ENCODE measurements around the gene TAMALIN. TPM values are rescaled to one million over a fixed set of nuclear protein-coding genes. Genes with fewer than 3 reads are reported as not detected.

Gene TAMALIN
- total RNA-seq, 1 donor from 2014 or later, result 31.3 TPM

DNA sequence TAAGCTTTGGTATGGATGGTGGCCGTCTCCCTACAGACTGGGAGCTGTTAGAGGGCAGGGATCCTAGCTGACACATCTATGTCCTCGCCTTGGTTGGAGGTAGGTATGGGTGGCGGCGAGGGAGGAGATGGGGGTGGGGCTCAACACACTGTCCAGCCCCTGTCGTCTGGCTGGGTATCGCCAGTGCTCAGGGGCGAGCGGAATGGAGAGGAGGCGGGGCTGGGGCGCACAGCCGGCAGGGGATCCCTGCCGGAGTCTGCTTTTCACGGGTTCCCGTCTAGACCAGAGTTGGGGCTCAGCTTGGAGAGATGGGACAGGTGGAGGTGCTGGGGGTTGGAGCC lies 16.1 kb downstream of the TAMALIN start:
- H3K27me3 Mint-ChIP-seq (ENCODE audit: unreplicated experiment), result peaks cover 15% of the 10 kb centered on the region
- H3K36me3 Mint-ChIP-seq (ENCODE audit: unreplicated experiment), result no peaks in the 10 kb centered on the region
- H3K27ac Mint-ChIP-seq (ENCODE audit: unreplicated experiment), result no peak overlapping the region
- H3K4me1 Mint-ChIP-seq (ENCODE audit: low read depth, unreplicated experiment), result peaks cover 21% of the 10 kb centered on the region
- no peak for DNase-seq
- peak overlapping the region; percentile 25 for H3K4me3 Mint-ChIP-seq (ENCODE audit: unreplicated experiment)
- H3K9me3 Mint-ChIP-seq (ENCODE audit: unreplicated experiment), result peaks cover 15% of the 10 kb centered on the region
- TF ChIP-seq, protein P1, sequence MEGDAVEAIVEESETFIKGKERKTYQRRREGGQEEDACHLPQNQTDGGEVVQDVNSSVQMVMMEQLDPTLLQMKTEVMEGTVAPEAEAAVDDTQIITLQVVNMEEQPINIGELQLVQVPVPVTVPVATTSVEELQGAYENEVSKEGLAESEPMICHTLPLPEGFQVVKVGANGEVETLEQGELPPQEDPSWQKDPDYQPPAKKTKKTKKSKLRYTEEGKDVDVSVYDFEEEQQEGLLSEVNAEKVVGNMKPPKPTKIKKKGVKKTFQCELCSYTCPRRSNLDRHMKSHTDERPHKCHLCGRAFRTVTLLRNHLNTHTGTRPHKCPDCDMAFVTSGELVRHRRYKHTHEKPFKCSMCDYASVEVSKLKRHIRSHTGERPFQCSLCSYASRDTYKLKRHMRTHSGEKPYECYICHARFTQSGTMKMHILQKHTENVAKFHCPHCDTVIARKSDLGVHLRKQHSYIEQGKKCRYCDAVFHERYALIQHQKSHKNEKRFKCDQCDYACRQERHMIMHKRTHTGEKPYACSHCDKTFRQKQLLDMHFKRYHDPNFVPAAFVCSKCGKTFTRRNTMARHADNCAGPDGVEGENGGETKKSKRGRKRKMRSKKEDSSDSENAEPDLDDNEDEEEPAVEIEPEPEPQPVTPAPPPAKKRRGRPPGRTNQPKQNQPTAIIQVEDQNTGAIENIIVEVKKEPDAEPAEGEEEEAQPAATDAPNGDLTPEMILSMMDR (IDR thresholded peaks at IDR 0.05; ENCODE audit: partially characterized antibody, unreplicated experiment), result no peak

DNA sequence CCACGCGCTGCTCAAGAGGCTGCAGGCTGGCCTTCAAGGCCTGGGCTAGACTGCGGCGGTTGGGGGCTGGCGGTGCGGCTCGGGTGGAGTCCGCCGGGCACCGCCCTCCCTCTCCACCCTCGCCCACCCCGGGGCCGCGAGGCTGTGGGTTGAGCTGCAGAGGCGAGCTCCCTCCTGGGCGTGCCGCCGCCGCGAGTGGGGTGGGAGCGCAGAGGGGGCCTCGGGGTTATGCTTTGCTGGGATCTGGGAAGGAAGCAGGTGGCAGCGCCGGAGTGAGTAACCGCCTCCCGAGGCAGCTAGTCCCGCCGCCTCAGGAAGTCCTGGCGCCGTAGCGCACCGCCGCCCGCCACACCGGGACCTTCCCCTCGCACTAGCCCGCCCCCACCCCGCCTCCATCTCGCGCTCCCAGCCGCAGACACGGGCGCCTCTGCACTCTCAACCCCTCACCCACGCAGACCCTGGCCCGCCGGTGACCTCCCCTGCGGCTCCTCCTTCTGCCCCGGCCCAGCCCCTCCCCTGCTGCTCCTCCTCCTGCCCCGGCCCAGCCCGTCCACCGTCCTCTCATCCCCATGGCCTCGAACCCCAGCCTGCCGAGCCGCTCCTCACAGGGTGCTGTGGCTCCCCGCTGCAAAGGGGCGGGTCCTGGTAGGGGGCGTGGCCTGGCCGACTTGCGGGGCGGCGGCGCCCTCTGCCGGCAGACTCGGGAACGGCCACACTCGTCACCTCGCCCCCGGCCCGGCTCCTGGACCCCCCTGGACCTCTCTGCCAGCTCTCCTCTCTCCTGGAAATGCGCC lies 16.6 kb downstream of the TAMALIN start:
- H3K4me3 Mint-ChIP-seq (ENCODE audit: unreplicated experiment), result peak overlapping the region; percentile 75
- H3K27ac Mint-ChIP-seq (ENCODE audit: unreplicated experiment), result no peak overlapping the region
- DNase-seq, result peak; percentile 92
- TF ChIP-seq, protein P1 (IDR thresholded peaks at IDR 0.05; ENCODE audit: partially characterized antibody, unreplicated experiment), result peak; percentile 95
- peaks cover 15% of the 10 kb centered on the region for H3K9me3 Mint-ChIP-seq (ENCODE audit: unreplicated experiment)
- H3K4me1 Mint-ChIP-seq (ENCODE audit: low read depth, unreplicated experiment), result peaks cover 21% of the 10 kb centered on the region
- H3K27me3 Mint-ChIP-seq (ENCODE audit: unreplicated experiment), result peaks cover 15% of the 10 kb centered on the region
- no peaks in the 10 kb centered on the region for H3K36me3 Mint-ChIP-seq (ENCODE audit: unreplicated experiment)

DNA sequence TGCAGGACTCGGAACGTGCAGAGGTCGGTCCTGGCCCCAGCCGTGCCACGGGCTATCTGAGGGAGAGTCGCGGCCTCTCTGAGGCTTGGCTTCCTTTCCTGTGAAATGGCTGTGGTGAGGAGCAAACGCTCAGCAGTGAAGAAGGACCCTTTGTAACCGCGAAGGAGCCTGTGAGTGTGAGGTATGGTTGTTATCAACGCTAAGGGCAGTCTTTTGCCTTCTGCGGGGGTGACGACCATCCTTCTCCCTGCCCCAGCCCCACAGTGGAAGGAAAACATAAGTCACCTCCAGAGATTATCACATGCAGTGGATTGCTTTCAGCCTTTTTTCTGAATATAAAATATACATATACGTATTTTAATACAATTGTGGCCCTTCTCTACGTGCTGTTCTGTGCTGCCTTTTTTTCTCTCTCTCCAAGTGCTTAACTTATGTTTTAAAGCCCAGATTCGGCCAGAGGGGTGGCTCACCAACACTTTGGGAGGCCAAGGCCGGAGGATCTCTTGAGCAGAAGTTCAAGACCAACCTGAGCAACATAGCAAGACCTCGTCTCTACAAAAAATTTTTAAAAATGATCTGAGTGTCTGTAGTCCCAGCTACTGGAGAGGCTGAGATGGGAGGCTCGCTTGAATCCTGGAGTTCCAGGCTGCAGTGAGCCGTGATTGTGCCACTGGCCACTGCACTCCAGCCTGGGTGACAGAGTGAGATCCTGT lies 17.4 kb downstream of the TAMALIN start:
- peak overlapping the region; percentile 76 for H3K4me3 Mint-ChIP-seq (ENCODE audit: unreplicated experiment)
- peaks cover 19% of the 10 kb centered on the region for H3K4me1 Mint-ChIP-seq (ENCODE audit: low read depth, unreplicated experiment)
- TF ChIP-seq, protein P1 (IDR thresholded peaks at IDR 0.05; ENCODE audit: partially characterized antibody, unreplicated experiment), result peak; percentile 67
- peaks cover 12% of the 10 kb centered on the region for H3K27me3 Mint-ChIP-seq (ENCODE audit: unreplicated experiment)
- no peaks in the 10 kb centered on the region for H3K36me3 Mint-ChIP-seq (ENCODE audit: unreplicated experiment)
- H3K9me3 Mint-ChIP-seq (ENCODE audit: unreplicated experiment), result peaks cover 15% of the 10 kb centered on the region
- H3K27ac Mint-ChIP-seq (ENCODE audit: unreplicated experiment), result no peak overlapping the region
- DNase-seq, result no peak

DNA sequence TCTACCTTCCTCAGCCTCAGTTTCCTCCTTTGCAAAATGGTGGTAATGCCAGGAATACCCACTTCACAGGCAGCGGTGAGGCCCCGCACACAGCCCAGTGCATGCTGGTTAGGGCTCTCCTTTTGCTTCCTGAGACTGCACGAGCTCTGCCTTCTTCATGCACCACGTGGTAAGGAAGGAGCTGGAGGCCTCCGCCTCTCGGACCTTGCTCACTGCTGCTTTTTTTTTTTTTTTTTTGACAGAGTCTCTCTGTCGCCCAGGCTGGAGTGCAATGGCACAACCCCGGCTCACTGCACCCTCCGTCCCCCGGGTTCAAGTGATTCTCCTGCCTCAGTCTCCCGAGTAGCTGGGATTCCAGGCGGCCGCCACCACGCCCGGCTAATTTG lies 18.1 kb downstream of the TAMALIN start:
- Mint-ChIP-seq H3K36me3 (ENCODE audit: unreplicated experiment) (no peaks in the 10 kb centered on the region), H3K4me1 (ENCODE audit: low read depth, unreplicated experiment) (peaks cover 25% of the 10 kb centered on the region), H3K27me3 (ENCODE audit: unreplicated experiment) (peaks cover 12% of the 10 kb centered on the region), H3K27ac (ENCODE audit: unreplicated experiment) (no peak overlapping the region), H3K9me3 (ENCODE audit: unreplicated experiment) (peaks cover 15% of the 10 kb centered on the region), H3K4me3 (ENCODE audit: unreplicated experiment) (no peak overlapping the region)
- TF ChIP-seq, protein P1 (IDR thresholded peaks at IDR 0.05; ENCODE audit: partially characterized antibody, unreplicated experiment), result no peak
- DNase-seq, result no peak

DNA sequence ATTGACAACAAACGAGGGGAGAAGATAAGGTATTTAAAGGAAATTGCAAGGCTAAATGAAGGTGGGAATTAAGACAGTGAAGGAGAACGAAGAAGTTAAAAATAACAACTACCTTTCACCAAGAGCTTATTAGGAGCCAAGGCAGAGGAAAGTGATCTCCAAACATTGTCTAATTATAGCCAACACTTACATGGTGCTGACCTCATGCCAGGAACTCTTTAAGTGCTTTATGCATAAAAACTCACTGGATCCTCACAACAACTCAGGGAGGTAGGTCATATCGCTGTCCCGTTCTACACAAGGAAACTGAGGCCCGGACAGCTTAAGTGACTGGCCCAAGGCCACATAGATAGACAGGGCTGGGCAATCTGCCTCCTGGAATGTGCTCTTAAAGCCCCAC lies 19.5 kb downstream of the TAMALIN start:
- peaks cover 7% of the 10 kb centered on the region for H3K27me3 Mint-ChIP-seq (ENCODE audit: unreplicated experiment)
- no peak overlapping the region for H3K27ac Mint-ChIP-seq (ENCODE audit: unreplicated experiment)
- no peaks in the 10 kb centered on the region for H3K36me3 Mint-ChIP-seq (ENCODE audit: unreplicated experiment)
- H3K9me3 Mint-ChIP-seq (ENCODE audit: unreplicated experiment), result peaks cover 11% of the 10 kb centered on the region
- H3K4me3 Mint-ChIP-seq (ENCODE audit: unreplicated experiment), result peak overlapping the region; percentile 81
- DNase-seq, result no peak
- peaks cover 20% of the 10 kb centered on the region for H3K4me1 Mint-ChIP-seq (ENCODE audit: low read depth, unreplicated experiment)
- TF ChIP-seq, protein P1 (IDR thresholded peaks at IDR 0.05; ENCODE audit: partially characterized antibody, unreplicated experiment), result no peak

Measured in glutamatergic neuron (in vitro differentiated cells).